Measurements from ENCODE around the gene TIPARP.

- TF ChIP-seq CTCF (IDR thresholded peaks at IDR 0.05) (no peak), EZH2 (IDR thresholded peaks at IDR 0.05; ENCODE audit: borderline replicate concordance, insufficient read depth, low read depth, low read length, poor library complexity, severe bottlenecking) (no peak)
Measured at GRCh38 chr3:156691920-156692319, 17.5 kb downstream of the TIPARP start.
